IPS-18a (cell line): ENCODE data around the gene CCDC74A.
"Not testable (repeated sequence)": the region's sequence is repeated elsewhere in the genome, so short reads cannot be mapped to it uniquely, and the experiment has no call there.

Experiments
- H3K27ac ChIP-seq: one replicate; pipeline ENCODE4 v1.5.1; 2013; ENCODE audit warnings: low read length
- H3K27me3 ChIP-seq: one replicate; pipeline ENCODE4 v1.6.1; 2013; ENCODE audit warnings: mild to moderate bottlenecking, low read length; ENCODE audit not compliant: control insufficient read depth, insufficient read depth
- H3K36me3 ChIP-seq: one replicate; pipeline ENCODE4 v1.6.1; 2013; ENCODE audit warnings: low read depth, low read length; ENCODE audit not compliant: control insufficient read depth
- H3K4me1 ChIP-seq: one replicate; pipeline ENCODE4 v1.6.1; 2013; ENCODE audit warnings: low read depth, low read length; ENCODE audit not compliant: control insufficient read depth
- H3K4me3 ChIP-seq: one replicate; pipeline ENCODE4 v1.5.1; 2013; ENCODE audit warnings: low read length
- H3K9ac ChIP-seq: one replicate; pipeline ENCODE4 v1.6.1; 2013; ENCODE audit warnings: mild to moderate bottlenecking, low read length, moderate library complexity
- H3K9me3 ChIP-seq: one replicate; pipeline ENCODE4 v1.6.1; 2013; ENCODE audit warnings: low read depth, low read length; ENCODE audit not compliant: control insufficient read depth

CCDC74A gene

DNA sequence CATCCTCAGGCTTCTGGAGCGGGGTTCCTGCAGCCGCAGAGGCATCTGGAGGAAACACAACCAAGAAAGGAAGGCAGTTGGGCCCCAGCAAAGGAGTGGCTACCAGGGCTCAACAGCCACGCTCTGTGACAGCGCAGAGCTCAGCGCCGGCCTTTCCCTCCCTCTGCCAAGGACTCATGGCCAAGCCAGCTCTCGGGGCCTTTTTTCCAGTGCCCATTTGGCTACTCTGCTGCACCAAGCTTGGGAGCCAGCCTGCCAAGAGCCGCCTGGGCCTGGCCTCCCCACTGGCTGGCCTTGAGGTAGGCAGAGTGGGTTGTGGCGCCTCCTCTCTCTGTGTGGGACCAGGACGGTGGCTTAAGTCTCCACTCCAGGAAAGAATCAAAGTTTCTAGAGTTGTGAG lies 7.2 kb upstream of the CCDC74A start:
- Histone ChIP-seq H3K27me3 (no peaks in the 10 kb centered on the region), H3K4me1 (no peaks in the 10 kb centered on the region), H3K36me3 (peaks cover 18% of the 10 kb centered on the region), H3K27ac (no peak overlapping the region), H3K9me3 (no peaks in the 10 kb centered on the region), H3K9ac (no peak overlapping the region), H3K4me3 (no peak overlapping the region)

DNA sequence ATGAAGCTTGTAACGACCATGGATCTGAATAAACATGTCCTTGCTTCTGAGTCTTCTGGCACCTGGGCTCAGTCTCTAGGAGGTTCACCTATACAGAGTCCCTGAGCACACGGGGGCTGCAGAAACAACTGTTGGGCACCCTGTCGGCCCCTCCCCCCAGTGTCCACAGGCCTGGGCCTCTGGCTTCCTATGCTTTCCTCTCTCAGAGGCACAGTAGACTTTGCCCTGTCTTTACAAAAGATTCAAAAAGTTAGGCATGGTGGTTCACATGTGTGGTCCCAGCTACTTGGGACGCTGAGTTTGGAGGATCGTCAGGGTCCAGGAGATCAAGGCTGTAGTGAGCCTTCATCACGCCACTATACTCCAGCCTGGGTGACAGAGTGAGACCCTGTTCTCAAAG lies 6.2 kb upstream of the CCDC74A start:
- H3K9ac ChIP-seq, H3K27ac ChIP-seq, H3K4me1 ChIP-seq, H3K27me3 ChIP-seq, H3K4me3 ChIP-seq, H3K9me3 ChIP-seq: not testable (repeated sequence)
- H3K36me3 ChIP-seq, result peaks cover 18% of the 10 kb centered on the region

DNA sequence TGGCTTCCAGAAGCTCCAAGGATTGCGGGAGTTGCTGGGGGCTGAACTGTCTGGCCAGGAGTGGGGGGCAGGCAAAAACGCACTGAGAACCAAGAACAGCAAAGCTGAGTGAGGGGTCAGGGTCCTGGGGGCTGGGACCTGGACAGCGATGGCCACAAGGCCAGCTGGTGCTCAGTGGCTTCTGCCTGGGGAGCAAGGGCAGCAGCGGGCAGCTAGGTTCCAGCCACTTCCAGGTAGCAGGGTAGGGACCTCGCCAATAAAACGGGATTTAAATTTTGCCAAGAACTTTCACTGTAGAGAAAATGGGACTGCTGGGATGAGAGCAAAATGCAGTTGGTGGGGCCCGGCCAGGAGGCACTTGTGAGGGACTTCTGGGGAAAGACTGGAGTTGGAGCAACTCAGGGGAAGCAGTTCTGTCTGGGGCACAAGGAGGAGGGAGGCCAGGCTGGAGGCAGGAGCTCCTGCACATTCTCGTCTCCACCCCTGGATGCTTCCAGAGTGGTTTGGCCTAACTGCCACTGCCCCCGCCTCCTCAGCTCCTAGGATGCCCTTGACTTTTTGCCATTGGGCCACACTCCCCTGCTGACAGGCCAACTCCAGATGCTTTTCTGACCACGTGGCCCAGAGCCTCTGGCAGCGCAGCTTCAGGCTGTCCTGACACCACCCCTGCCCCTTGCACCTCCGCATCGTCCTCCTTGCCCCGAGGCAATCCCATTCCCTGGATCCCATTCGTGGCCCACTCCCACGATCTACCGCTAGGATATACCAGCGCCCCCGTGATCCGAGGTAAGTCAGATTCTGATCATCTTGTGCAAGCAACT lies 5.5 kb upstream of the CCDC74A start:
- Histone ChIP-seq H3K9me3 (no peaks in the 10 kb centered on the region), H3K36me3 (peaks cover 18% of the 10 kb centered on the region), H3K4me3 (no peak overlapping the region), H3K27ac (no peak overlapping the region), H3K4me1 (no peaks in the 10 kb centered on the region), H3K9ac (no peak overlapping the region), H3K27me3 (no peaks in the 10 kb centered on the region)

DNA sequence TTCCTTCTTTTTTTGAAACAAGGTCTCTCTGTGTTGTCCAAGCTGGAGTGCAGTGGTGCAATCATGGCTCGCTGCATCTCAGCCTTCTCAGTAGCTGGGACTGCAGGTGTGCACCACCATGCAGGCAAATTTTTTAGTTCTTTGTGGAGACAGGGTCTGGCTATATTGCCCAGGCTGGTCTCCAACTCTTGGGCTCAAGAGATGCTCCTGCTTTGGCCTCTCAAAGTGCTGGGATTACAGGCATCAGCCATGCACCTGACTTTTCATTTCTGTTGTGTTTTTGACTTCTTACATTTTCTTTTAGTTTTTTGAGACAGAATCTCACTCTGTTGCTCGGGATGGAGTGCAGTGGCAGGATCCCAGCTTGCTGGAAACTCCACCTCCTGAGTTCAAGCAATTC lies 2.4 kb upstream of the CCDC74A start:
- H3K4me1 ChIP-seq, H3K9me3 ChIP-seq, H3K27me3 ChIP-seq, H3K27ac ChIP-seq, H3K9ac ChIP-seq, H3K36me3 ChIP-seq, H3K4me3 ChIP-seq: not testable (repeated sequence)

DNA sequence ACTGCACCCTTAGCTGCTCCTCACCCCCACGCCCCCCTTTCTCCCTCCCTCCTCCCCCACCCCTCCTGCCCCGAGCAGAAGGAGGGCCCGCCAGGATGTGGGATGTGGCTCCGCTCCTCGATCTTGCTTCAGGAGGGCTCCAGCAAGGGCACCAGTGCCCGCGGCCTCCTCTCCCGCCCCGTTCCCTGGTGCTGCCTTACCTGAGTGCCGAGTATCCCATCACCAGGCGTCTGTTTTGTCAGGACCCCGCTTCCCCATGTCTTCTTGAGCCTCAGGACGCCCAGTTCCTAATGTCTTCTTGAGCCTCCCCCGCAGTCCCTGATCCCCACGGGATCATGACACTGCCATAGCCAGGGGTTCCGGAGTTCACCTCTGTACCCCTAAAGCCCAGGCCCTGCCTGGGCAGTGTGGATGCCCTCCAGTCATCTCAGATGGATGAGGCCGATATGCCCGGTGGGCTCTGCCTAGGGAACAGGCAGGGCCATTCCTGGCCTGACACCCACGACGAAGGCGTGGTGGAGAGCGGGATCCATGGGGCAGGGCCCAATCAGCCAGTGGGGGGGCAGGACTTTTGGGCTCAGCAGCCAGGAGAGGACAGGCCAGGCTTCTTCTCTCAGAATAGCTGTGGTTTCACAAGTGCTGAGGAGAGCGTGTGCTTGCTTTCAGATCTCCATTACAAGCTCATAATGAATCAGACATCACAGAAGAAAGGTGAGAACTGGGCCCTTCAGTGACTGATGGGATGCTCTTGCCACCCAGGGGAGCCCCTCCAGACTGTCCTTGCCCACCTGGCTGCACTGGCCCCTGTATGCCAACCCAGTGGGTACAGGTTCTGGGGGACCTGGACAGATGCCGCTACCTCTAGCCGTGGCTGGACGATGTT lies 1.5 kb downstream of the CCDC74A start:
- not testable (repeated sequence) for H3K36me3 ChIP-seq, H3K27ac ChIP-seq, H3K4me1 ChIP-seq, H3K27me3 ChIP-seq, H3K9ac ChIP-seq, H3K9me3 ChIP-seq
- H3K4me3 ChIP-seq, result peak overlapping the region; percentile 24

DNA sequence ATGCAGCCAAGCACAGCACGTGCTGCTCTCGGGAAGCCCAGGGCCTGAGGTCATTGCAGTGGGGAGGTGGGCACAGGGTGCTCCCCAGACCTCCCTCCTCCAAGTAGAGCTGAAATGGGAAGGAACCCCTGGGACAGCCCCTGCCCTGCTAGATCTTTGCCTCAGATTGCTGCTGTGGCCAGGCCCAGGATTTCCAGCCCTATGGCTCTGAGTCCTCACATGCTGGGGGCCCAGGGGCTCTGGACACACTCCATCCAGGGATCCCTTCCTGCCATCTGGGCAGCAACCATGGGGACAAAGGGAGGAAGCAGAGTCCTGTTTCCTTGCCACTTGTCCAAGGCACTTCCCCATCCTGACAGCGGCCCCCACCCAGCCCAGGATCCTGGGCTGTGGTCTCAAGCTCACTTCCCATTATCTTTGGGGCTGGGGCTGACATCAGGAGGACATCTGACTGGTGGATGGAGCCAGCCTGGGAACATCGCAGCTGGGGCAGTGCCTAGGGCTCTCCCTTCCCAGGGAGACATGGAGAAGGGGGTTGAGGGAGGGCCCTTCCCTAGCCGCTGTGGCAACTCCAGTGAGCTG lies 2.3 kb downstream of the CCDC74A start:
- not testable (repeated sequence) for H3K27ac ChIP-seq, H3K4me1 ChIP-seq, H3K9me3 ChIP-seq, H3K27me3 ChIP-seq, H3K36me3 ChIP-seq, H3K9ac ChIP-seq, H3K4me3 ChIP-seq

DNA sequence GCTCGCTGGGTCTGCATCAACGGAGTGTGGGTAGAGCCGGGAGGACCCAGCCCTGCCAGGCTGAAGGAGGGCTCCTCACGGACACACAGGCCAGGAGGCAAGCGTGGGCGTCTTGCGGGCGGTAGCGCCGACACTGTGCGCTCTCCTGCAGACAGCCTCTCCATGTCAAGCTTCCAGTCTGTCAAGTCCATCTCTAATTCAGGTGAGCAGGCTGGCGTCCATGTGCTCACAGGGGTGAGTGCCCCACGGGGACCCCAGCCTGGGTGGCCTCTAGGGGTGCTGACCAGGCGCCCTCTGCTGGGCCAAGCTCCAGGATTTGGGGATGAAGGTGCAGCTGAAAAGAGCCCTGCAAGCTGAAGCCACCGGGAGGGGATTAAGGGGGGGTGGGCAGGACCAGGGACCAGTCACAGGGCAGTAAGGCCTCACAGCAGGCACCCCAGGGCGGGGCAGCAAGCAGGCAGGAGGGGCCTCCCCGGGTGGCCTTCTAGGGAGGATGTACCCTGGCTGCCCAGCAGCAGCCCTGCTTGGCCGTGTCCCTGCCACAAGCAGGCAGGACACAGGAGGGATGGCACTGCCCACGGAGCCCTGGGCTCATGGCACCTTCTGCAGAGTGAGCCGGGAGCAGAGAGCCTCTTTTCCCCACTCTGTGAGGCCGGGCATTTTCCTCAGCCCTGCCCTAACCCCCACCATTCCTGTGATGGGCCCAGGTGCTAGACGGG lies 3.1 kb downstream of the CCDC74A start:
- not testable (repeated sequence) for H3K27ac ChIP-seq, H3K9ac ChIP-seq, H3K36me3 ChIP-seq, H3K27me3 ChIP-seq, H3K4me3 ChIP-seq, H3K4me1 ChIP-seq, H3K9me3 ChIP-seq

DNA sequence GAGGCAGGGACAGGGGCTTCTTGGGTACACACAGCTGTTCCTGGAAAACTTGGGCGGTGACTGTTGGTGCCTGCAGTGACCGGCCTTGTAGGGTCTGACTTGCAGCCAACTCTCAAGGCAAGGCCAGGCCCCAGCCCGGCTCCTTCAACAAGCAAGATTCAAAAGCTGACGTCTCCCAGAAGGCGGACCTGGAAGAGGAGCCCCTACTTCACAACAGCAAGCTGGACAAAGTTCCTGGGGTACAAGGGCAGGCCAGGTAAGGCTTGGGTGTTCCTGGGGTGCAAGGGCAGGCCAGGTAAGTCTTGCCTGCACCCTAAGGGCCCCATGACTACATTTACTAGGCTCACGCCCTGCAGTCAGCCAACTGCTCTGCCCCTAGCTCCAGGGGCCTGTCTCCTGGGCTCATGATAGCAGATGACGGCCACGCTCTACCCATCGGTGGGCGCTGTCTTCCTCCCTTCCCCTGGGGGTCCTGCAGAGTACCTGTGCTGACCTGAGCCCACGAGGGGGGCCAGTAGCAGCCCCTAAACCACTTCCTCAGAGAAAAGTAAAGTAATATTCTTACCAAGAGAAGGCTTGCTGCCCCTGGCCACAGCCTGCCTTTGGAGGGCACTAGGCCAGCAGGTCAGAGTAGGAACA lies 4.0 kb downstream of the CCDC74A start:
- H3K27ac ChIP-seq, H3K4me3 ChIP-seq, H3K36me3 ChIP-seq, H3K9ac ChIP-seq, H3K4me1 ChIP-seq, H3K9me3 ChIP-seq, H3K27me3 ChIP-seq: not testable (repeated sequence)

DNA sequence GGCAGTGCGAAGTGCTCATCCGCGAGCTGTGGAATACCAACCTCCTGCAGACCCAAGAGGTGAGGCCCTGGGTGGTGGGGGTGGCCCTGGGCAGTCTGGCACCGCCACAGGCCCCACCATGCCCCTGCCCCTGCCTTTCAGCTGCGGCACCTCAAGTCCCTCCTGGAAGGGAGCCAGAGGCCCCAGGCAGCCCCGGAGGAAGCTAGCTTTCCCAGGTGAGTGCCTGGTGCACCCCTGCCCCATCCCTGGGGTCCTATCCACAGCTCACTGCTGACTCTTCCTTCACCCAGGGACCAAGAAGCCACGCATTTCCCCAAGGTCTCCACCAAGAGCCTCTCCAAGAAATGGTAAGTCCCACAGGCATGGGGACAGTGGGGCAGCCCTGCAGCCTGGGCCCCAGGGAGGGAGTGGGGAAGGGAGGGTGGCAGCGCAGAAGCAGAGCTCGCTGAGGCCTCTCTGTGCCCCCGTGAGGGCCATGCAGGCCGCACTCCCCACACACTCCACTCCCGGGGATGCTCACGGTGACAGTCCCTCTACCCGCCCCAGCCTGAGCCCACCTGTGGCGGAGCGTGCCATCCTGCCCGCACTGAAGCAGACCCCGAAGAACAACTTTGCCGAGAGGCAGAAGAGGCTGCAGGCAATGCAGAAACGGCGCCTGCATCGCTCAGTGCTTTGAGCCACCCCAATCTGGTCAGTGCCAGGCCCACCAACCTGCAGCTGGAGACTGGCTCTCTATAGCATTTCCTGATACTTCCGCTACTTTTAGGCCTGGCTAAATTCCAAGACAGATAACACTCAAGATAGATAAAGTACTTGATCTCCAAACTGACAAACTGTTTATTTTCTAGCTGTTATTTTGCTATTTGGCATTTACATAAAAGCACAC lies 5.3 kb downstream of the CCDC74A start:
- H3K27ac ChIP-seq, H3K9ac ChIP-seq, H3K36me3 ChIP-seq, H3K27me3 ChIP-seq, H3K4me3 ChIP-seq, H3K4me1 ChIP-seq, H3K9me3 ChIP-seq: not testable (repeated sequence)

DNA sequence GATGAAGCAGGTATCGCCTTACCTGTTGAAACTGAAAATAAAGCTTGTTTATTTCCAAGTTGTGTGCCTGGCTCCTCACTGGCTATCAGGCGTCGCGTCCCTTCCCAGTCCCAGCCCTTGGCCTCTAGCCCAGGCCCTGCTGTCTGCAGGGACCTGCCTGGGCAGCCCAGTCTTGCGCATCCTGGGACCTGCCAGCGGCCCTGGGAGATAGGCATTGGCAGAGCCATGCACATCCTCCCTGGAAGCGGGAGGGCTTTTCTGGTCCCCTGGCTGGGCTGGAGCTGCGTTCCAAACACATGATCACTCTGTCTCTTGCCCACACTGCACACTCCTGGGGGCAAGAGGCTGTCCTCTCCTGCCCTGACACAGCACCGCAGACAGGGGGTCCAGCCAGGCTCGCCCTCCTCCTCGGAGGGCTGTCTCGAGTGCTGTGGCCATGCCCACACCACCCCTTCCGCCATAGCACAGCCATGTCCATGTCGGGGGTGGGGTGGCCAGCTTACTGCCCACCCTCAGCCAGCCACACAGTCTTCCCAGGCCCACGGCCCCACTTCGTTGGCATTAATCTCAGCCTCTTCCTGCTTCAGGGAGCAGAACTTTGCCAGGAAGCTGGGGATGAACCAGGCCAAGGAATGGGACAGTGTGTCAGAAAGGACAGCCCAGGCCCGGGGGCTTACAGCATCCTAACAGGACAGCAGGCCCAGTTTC lies 6.1 kb downstream of the CCDC74A start:
- H3K27ac ChIP-seq, H3K4me3 ChIP-seq, H3K9me3 ChIP-seq, H3K27me3 ChIP-seq, H3K4me1 ChIP-seq, H3K9ac ChIP-seq, H3K36me3 ChIP-seq: not testable (repeated sequence)
